Karpas-422 (cell line): ENCODE results near the gene C2CD2. TPM values are rescaled to one million over a fixed set of nuclear protein-coding genes. Genes with fewer than 3 reads are reported as not detected.

ENCODE experiments used
- DNase-seq: peaks from one replicate; pipeline ENCODE4 v3.0.0-alpha.2; 2015
- H2AFZ ChIP-seq: fragments of 200-600 bp; sonication (generic); 2 replicates; pipeline ENCODE4 v1.6.1; 2014; ENCODE audit warnings: antibody characterized with exemption, low read length, mixed read lengths
- H3K27ac ChIP-seq: fragments of 200-600 bp; sonication (generic); 2 replicates; pipeline ENCODE4 v1.5.1; 2014; ENCODE audit warnings: mild to moderate bottlenecking, low read length, moderate library complexity
- H3K27me3 ChIP-seq: fragments of 200-600 bp; sonication (generic); 2 replicates; pipeline ENCODE4 v1.6.1; 2014; ENCODE audit warnings: low read length, mixed read lengths
- H3K36me3 ChIP-seq: fragments of 200-600 bp; sonication (generic); 2 replicates; pipeline ENCODE4 v1.6.1; 2014; ENCODE audit warnings: low read length, mixed read lengths; ENCODE audit not compliant: insufficient read depth
- H3K4me1 ChIP-seq: fragments of 200-600 bp; sonication (generic); 2 replicates; pipeline ENCODE4 v1.6.1; 2014; ENCODE audit warnings: mild to moderate bottlenecking, low read length, mixed read lengths
- H3K4me2 ChIP-seq: fragments of 200-600 bp; sonication (generic); 2 replicates; pipeline ENCODE4 v1.6.1; 2014; ENCODE audit warnings: low read length, low read depth, mild to moderate bottlenecking; ENCODE audit not compliant: poor library complexity, severe bottlenecking
- H3K4me3 ChIP-seq: fragments of 200-600 bp; sonication (generic); 2 replicates; pipeline ENCODE4 v1.5.1; 2014; ENCODE audit warnings: mild to moderate bottlenecking, antibody characterized with exemption, low read length, mixed read lengths
- H3K79me2 ChIP-seq: fragments of 200-600 bp; sonication (generic); 2 replicates; pipeline ENCODE4 v1.6.1; 2014; ENCODE audit warnings: mild to moderate bottlenecking, low read length, mixed read lengths
- H3K9ac ChIP-seq: fragments of 200-600 bp; sonication (generic); 2 replicates; pipeline ENCODE4 v1.6.0; 2014; ENCODE audit warnings: low read length
- H3K9me2 ChIP-seq: fragments of 200-600 bp; sonication (generic), shearing (Covaris generic); replicated peaks from 2 replicates; pipeline ENCODE4 v1.6.0; 2014; ENCODE audit warnings: mild to moderate bottlenecking, low read length, moderate library complexity; ENCODE audit not compliant: insufficient read depth
- H3K9me3 ChIP-seq: fragments of 300-700, 200-600 bp; sonication (generic); 2 replicates; pipeline ENCODE4 v1.6.1; 2014; ENCODE audit warnings: low read length, mixed read lengths
- H4K20me1 ChIP-seq: fragments of 200-600 bp; sonication (generic); 2 replicates; pipeline ENCODE4 v1.6.1; 2014; ENCODE audit warnings: mild to moderate bottlenecking, antibody characterized with exemption, low read length, low read depth; ENCODE audit not compliant: insufficient read depth
- total RNA-seq: library from RNA; depleted of rRNA; stranded (reverse); fragments of >200 nt; shearing (Covaris generic); gene quantifications from 2 replicates; pipeline ENCODE4 v1.2.3, GENCODE V29; 2014; ENCODE audit warnings: low replicate concordance

C2CD2 gene
- total RNA-seq, 1 experiment from 2014 or later = not detected

DNA sequence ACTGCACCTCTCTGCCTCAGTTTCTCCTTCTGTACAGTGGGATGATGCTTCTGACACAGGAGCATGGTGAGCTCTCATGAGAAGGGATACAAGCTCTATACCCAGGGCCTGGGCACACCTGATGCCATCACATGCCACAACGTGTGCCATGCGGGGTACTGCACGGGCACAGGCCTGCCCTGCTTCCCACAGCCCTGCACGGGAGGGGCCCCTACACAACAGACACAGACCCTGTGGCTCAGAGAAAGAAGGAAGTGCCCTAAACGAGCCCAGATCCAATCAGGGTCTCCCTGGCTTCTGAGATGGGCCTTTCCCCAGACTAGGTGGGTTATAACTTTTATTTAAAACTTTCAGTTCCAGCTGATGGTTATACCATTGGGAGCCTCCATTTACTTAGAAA is 24.6 kb downstream of the C2CD2 start:
- Histone ChIP-seq H3K9me2 (no peaks in the 10 kb centered on the region), H3K4me3 (no peak overlapping the region), H3K9ac (no peak overlapping the region), H2AFZ (no peak overlapping the region), H3K27me3 (no peaks in the 10 kb centered on the region), H3K27ac (no peak overlapping the region), H3K79me2 (no peaks in the 10 kb centered on the region), H3K4me1 (peaks cover 12% of the 10 kb centered on the region), H3K4me2 (no peak overlapping the region), H3K36me3 (no peaks in the 10 kb centered on the region), H4K20me1 (no peaks in the 10 kb centered on the region), H3K9me3 (no peaks in the 10 kb centered on the region)
- no peak for DNase-seq

DNA sequence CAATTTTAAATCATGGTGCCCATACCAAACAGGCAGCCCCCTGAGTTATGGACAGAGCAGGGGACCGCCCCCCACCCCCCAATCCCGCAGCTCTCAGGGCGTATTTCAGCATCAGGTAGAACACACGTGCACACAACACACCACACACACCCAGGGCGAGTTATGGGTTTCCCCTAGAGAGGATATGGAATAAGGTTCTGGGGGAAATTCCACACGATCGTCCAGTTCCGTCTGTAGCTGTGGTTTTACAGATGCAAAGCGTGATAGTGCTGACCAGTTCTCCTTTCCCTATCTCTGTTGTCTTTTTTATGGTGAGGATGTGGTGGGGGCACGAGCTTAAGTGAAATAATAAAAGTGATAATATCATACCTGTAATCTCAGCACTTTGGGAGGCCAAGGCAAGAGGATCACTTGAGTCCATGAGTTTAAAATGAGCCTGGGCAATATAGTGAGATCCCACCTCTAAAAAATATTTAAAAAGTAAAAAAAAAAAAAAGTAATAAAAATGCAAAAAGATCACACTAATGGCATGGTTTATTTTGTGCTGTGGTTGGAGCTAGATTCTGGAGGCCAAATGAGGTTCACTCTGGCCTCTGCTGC is 25.1 kb downstream of the C2CD2 start:
- no peak for DNase-seq
- no peak overlapping the region for H3K4me3 ChIP-seq
- H2AFZ ChIP-seq = no peak overlapping the region
- H3K27ac ChIP-seq = no peak overlapping the region
- H3K4me2 ChIP-seq = no peak overlapping the region
- no peaks in the 10 kb centered on the region for H3K27me3 ChIP-seq
- H3K9ac ChIP-seq = no peak overlapping the region
- peaks cover 12% of the 10 kb centered on the region for H3K4me1 ChIP-seq
- no peaks in the 10 kb centered on the region for H4K20me1 ChIP-seq
- no peaks in the 10 kb centered on the region for H3K9me3 ChIP-seq
- no peaks in the 10 kb centered on the region for H3K79me2 ChIP-seq
- no peaks in the 10 kb centered on the region for H3K36me3 ChIP-seq
- H3K9me2 ChIP-seq = no peaks in the 10 kb centered on the region

DNA sequence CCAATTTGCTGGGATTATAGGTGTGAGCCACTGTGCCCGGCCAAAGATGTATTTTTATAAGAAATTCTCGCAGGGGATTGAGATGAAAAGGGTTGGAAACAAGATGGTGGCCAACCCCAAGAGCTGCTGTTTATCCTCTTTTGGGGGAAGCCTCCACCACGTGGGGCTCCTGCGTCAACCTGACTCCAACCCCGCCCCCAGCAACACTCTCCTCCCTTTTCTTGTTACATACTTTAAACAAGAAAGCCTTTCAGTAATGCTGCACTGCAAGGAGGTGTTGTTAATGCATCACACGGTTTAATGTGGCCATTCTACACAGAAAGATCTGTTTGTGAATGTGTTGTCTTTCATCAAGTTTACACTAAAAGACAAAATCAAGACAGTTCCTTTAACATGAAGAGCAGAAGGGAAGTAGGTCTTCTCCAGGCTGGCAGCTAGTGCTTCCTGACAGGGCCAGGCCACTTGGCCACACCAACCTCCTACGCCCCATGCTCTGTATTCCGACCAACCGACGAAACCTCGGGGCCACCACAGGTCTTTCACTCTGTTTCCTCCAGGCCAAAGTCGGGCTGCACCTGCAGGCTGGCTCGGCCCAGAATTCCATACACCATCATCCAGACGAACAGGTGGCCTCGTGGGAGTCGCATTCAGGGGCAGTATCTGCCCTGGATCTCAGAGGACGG is 25.9 kb downstream of the C2CD2 start:
- Histone ChIP-seq H3K4me3 (no peak overlapping the region), H4K20me1 (no peaks in the 10 kb centered on the region), H3K9me3 (no peaks in the 10 kb centered on the region), H3K4me1 (peaks cover 9% of the 10 kb centered on the region), H3K36me3 (no peaks in the 10 kb centered on the region), H2AFZ (no peak overlapping the region), H3K79me2 (no peaks in the 10 kb centered on the region), H3K27ac (no peak overlapping the region), H3K27me3 (no peaks in the 10 kb centered on the region), H3K9me2 (no peaks in the 10 kb centered on the region), H3K4me2 (no peak overlapping the region), H3K9ac (no peak overlapping the region)
- DNase-seq = no peak

DNA sequence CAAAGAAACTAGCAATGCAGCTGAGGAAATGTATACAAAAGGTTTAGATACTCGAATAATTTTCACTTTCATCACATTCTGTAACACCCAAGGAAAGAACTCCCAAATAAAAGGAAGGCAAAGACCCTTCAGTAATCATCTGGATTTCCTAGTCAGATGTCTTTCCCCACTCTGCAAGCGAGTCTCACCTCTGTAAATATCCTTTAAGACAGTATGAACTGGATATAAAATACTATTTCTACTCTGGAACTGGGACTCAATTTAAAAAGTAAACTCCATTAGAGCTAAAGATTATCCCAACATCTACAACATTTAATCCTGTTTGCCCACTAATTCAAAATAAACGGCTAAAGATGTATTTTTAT is 27.0 kb downstream of the C2CD2 start:
- Histone ChIP-seq H3K4me2 (peak overlapping the region; percentile 55), H3K27ac (no peak overlapping the region), H3K4me1 (peaks cover 11% of the 10 kb centered on the region)

DNA sequence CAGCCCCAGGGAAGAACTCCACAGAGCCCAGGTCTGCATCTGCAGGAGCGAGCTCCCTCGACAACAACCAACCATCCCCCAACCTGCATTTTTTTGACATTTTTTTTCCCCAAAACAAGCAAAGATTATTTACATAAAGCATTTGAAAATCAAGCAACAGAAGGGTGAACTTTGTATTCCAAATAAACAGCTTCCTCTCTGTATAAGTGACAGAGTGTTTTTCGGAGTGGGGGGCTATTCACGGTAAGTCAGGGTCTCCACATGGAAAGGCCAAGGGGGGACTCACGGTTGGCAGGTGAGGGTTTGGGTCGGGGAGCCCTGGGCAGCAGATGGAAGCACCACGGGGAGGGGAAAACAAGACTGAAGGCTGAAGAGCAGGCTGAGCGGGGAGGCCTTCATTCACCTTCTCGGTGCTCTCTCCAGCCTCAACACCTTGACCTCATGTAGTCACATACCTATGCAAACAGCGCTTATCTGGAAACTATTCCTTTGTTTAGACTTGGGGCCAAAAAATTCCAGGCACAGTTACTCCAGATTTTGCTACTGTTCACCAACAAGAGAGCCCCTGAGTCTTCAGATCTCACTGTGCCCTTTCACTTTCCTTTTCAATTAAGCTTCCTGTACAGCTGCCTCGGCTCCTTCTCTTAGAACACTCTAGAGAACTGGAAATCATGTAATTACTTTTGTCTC is 27.6 kb downstream of the C2CD2 start:
- no peaks in the 10 kb centered on the region for H3K79me2 ChIP-seq
- no peaks in the 10 kb centered on the region for H3K9me2 ChIP-seq
- H4K20me1 ChIP-seq = no peaks in the 10 kb centered on the region
- H3K4me1 ChIP-seq = peaks cover 15% of the 10 kb centered on the region
- H3K4me3 ChIP-seq = peak overlapping the region; percentile 39; the same call in 1 of the 2 replicates
- H3K27ac ChIP-seq = no peak overlapping the region
- H3K36me3 ChIP-seq = no peaks in the 10 kb centered on the region
- H3K4me2 ChIP-seq = peak overlapping the region; percentile 55
- H3K9ac ChIP-seq = peak overlapping the region; percentile 54
- H2AFZ ChIP-seq = peak overlapping the region; percentile 73; the same call in 1 of the 2 replicates
- peak; percentile 59 for DNase-seq
- no peaks in the 10 kb centered on the region for H3K9me3 ChIP-seq
- no peaks in the 10 kb centered on the region for H3K27me3 ChIP-seq

More for the DNA sequence above, 27.0 kb downstream of the C2CD2 start:
- peak overlapping the region; percentile 73; the same call in 1 of the 2 replicates for H2AFZ ChIP-seq
- DNase-seq = no peak
- H3K4me3 ChIP-seq = peak overlapping the region; percentile 39; the same call in 1 of the 2 replicates
- no peaks in the 10 kb centered on the region for H3K9me2 ChIP-seq
- H3K79me2 ChIP-seq = no peaks in the 10 kb centered on the region
- no peaks in the 10 kb centered on the region for H3K36me3 ChIP-seq
- H3K9ac ChIP-seq = peak overlapping the region; percentile 54
- H4K20me1 ChIP-seq = no peaks in the 10 kb centered on the region
- H3K27me3 ChIP-seq = no peaks in the 10 kb centered on the region
- no peaks in the 10 kb centered on the region for H3K9me3 ChIP-seq

DNA sequence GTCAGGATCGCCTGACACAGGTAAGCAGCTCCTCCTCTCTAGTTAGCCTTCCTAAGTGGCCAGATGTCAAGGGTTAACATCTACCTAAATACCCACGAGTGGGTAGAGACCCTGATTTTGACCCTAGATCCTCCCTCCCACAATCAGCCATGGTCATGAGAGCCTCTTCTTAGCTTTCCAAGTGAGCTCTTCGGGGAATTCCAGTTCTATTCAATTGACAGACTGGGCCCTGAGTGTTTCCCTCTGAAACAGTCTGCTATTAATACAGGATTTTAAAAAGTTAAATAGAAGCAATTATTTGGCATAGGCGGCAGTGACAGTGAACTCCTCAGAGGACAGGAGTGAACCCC is 28.1 kb downstream of the C2CD2 start:
- H3K4me2 ChIP-seq = peak overlapping the region; percentile 55

DNA sequence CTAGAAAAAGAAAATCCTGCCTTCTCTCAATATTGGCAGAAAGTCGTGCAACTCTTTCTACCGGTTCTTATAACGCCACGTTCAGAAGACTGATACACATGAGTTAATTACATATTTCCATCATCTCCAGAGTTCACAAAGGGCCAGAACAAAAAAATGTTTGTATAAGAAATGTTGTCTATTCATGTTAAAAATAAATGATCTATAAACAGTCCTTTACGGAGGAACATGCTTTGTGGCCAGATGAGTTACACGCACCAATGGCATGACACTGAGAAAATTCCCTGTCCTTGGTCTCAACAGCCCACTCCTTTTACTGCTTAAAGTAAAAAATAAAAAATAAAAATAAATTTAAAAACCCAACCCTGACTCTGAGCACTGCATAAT is 29.5 kb downstream of the C2CD2 start:
- H3K79me2 ChIP-seq = no peaks in the 10 kb centered on the region
- H3K9me2 ChIP-seq = no peaks in the 10 kb centered on the region
- no peak overlapping the region for H3K4me2 ChIP-seq
- H4K20me1 ChIP-seq = 0 out of 2 replicates have a peak, but pooled peaks cover 3% of the 10 kb centered on the region
- no peak overlapping the region for H3K27ac ChIP-seq
- H3K9ac ChIP-seq = no peak overlapping the region
- no peaks in the 10 kb centered on the region for H3K27me3 ChIP-seq
- H2AFZ ChIP-seq = no peak overlapping the region
- no peak overlapping the region for H3K4me3 ChIP-seq
- peaks cover 21% of the 10 kb centered on the region for H3K4me1 ChIP-seq
- H3K36me3 ChIP-seq = no peaks in the 10 kb centered on the region
- H3K9me3 ChIP-seq = no peaks in the 10 kb centered on the region
- DNase-seq = no peak

More for the DNA sequence above, 28.1 kb downstream of the C2CD2 start:
- H2AFZ ChIP-seq = peak overlapping the region; percentile 73; the same call in 1 of the 2 replicates
- no peaks in the 10 kb centered on the region for H3K36me3 ChIP-seq
- 0 out of 2 replicates have a peak, but pooled peaks cover 2% of the 10 kb centered on the region for H4K20me1 ChIP-seq
- peaks cover 19% of the 10 kb centered on the region for H3K4me1 ChIP-seq
- no peak overlapping the region for H3K27ac ChIP-seq
- no peaks in the 10 kb centered on the region for H3K9me2 ChIP-seq
- no peaks in the 10 kb centered on the region for H3K9me3 ChIP-seq
- H3K79me2 ChIP-seq = no peaks in the 10 kb centered on the region
- H3K4me3 ChIP-seq = no peak overlapping the region
- no peak for DNase-seq
- no peaks in the 10 kb centered on the region for H3K27me3 ChIP-seq
- H3K9ac ChIP-seq = peak overlapping the region; percentile 54; the same call in 1 of the 2 replicates

DNA sequence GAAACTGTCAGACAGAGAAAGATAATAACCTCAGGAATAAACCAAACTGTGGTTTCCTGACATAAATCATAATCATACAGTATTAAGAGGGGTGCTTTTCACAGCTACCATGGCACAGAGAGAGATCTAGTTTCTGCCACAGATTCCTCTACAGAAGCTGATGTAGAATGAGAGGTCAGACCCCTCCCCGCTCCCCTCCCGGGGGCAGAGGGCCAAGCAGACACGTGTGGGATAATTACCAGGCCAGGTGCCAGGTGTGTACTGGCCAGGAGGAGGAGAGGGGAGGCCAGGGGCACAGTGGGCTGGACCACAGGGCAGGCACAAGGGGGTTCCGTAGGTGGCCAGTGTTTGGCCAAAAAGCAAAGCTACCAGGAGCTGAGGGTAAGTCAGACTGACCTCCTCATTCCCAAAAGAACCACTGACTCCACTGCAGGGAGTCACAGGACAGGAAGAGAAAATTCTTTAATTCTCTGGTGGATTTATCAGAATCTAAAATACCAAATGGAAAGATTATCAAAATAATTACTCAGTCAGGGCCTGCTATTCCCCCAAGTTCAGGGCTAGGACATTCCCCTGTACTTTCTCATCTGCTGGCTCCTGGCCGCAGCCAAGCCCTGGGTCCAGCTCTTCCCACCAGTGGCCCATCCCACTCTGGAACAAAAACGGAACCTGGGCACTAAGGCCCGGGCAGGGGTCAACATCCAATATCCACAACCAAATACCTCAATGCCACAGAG is 30.0 kb downstream of the C2CD2 start:
- peaks cover 21% of the 10 kb centered on the region for H3K4me1 ChIP-seq
- no peaks in the 10 kb centered on the region for H3K9me3 ChIP-seq
- H3K27me3 ChIP-seq = no peaks in the 10 kb centered on the region
- no peaks in the 10 kb centered on the region for H3K79me2 ChIP-seq
- no peaks in the 10 kb centered on the region for H3K36me3 ChIP-seq
- no peak overlapping the region for H3K9ac ChIP-seq
- H3K4me3 ChIP-seq = no peak overlapping the region
- no peak overlapping the region for H2AFZ ChIP-seq
- H3K4me2 ChIP-seq = no peak overlapping the region
- H4K20me1 ChIP-seq = 0 out of 2 replicates have a peak, but pooled peaks cover 3% of the 10 kb centered on the region
- H3K27ac ChIP-seq = no peak overlapping the region
- no peak for DNase-seq
- H3K9me2 ChIP-seq = no peaks in the 10 kb centered on the region
